Upper lobe of right lung (tissue), 1 donor: Measurements from ENCODE around the gene GALNT9. TPM values are rescaled to one million over a fixed set of nuclear protein-coding genes. Genes with fewer than 3 reads are reported as not detected.

ENCODE experiments used
- ATAC-seq: fragments of 200-7000 bp; cut with Tn5 transposase; one replicate; pipeline ENCODE4 v1.9.1; 2020; ENCODE audit warnings: mild to moderate bottlenecking, moderate library complexity
- DNase-seq: peaks from one replicate; pipeline ENCODE4 v3.0.0-alpha.2; 2020
- H3K27ac ChIP-seq: fragments of 200-600 bp; one replicate; pipeline ENCODE4 v1.8.0; 2022
- H3K27me3 ChIP-seq: fragments of 200-600 bp; one replicate; pipeline ENCODE4 v1.8.0; 2022; ENCODE audit warnings: mild to moderate bottlenecking
- H3K36me3 ChIP-seq: fragments of 200-600 bp; one replicate; pipeline ENCODE4 v1.8.0; 2022
- H3K4me1 ChIP-seq: fragments of 200-600 bp; one replicate; pipeline ENCODE4 v1.8.0; 2022
- H3K4me3 ChIP-seq: fragments of 200-600 bp; one replicate; pipeline ENCODE4 v1.8.0; 2022; ENCODE audit warnings: mild to moderate bottlenecking
- H3K9me3 ChIP-seq: fragments of 200-600 bp; one replicate; pipeline ENCODE4 v1.8.0; 2022
- intact Hi-C: fragments of 100-400 bp; cut with DNase I; formaldehyde crosslinking; loops from one replicate; pipeline ENCODE4 v1.11.0; 2022
- total RNA-seq: library from RNA; stranded (reverse); fragmentation: NEBNext Ultra II Directional; extraction: Animal tissue kit (Norgen Biotek cat#: 25700); gene quantifications from one replicate; pipeline ENCODE4 v1.2.1, GENCODE V29; 2021
- TF ChIP-seq, protein P1 (sequence below): fragments of 200-600 bp; IDR thresholded peaks from one replicate; pipeline ENCODE4 v1.8.0; 2022; ENCODE audit warnings: antibody characterized with exemption
- donor health status: DM: no; HTN: yes; CAD: no; lungs with severe emphysema.

The GALNT9 gene
- total RNA-seq, 1 donor from 2014 or later: 1.6 TPM

DNA sequence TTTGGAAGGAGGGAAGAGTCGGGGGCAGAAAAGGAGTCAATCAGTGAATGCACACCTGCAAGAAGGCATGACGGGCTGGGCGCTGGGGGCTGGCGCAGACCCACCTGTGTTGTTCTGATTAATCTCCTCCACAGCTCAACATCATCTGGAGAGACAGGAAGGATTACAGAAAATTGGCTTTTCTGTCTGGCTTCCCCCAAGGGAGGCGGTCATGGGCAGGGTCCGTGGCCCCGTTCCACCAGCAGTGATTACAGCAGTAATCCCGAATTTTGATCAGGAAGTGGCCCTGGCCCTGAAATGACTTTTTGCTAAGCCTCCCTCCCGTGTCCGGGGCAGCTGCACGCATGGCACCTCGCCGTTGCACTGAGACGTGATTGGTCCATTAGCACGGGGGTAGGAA is 24.4 kb upstream of the GALNT9 start:
- Histone ChIP-seq H3K4me3 (no peak overlapping the region), H3K36me3 (no peaks in the 10 kb centered on the region), H3K27ac (no peak overlapping the region), H3K9me3 (no peaks in the 10 kb centered on the region), H3K27me3 (peaks cover 28% of the 10 kb centered on the region), H3K4me1 (no peaks in the 10 kb centered on the region)
- DNase-seq: no peak
- TF ChIP-seq, protein P1, sequence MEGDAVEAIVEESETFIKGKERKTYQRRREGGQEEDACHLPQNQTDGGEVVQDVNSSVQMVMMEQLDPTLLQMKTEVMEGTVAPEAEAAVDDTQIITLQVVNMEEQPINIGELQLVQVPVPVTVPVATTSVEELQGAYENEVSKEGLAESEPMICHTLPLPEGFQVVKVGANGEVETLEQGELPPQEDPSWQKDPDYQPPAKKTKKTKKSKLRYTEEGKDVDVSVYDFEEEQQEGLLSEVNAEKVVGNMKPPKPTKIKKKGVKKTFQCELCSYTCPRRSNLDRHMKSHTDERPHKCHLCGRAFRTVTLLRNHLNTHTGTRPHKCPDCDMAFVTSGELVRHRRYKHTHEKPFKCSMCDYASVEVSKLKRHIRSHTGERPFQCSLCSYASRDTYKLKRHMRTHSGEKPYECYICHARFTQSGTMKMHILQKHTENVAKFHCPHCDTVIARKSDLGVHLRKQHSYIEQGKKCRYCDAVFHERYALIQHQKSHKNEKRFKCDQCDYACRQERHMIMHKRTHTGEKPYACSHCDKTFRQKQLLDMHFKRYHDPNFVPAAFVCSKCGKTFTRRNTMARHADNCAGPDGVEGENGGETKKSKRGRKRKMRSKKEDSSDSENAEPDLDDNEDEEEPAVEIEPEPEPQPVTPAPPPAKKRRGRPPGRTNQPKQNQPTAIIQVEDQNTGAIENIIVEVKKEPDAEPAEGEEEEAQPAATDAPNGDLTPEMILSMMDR: no peak
- ATAC-seq: no peak
- intact Hi-C loops: no loop called here

GRCh38 chr12:132352896-132353800 is 23.8 kb upstream of the GALNT9 start:
- Histone ChIP-seq H3K27ac (no peak overlapping the region), H3K36me3 (no peaks in the 10 kb centered on the region), H3K4me1 (no peaks in the 10 kb centered on the region), H3K27me3 (peaks cover 28% of the 10 kb centered on the region), H3K4me3 (no peak overlapping the region), H3K9me3 (no peaks in the 10 kb centered on the region)
- DNase-seq (no peak), ATAC-seq (no peak)
- TF ChIP-seq, protein P1: no peak
- intact Hi-C loops: no loop called here

DNA sequence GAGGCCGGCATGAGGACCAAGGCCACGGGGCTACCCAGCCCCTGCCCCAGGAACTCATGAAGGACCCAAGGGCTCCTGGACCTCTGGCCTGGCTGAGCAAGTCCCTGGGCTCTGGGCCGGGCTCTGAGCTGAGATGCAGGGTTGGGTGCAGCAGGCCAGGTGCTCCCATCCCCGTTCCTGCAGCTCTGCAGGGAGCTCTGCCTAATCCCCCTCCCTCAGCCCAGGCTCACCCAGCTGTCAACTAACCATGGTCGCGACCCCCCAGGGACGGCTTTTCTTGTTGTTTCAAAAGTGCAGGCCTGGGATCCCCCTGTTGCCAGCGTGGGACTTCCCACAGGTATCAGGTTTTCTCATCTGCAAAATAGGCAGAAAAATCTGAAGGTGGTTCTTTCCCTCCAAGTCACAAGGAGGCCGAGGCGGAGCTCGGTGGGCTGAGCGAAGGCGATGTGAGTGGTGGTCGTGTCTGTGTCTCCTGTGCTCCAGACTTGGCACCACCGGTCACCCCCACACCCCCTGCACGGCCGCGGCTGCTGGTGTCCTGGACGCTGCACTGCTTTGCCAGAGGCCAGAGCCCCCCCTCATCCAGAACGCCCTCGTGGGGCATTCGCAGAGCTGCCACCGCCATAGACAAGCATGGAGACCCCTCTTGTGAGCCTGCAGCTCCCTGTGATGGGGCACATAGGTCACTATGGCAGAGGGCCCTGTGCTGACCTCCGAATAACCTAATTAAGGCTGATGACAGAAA is 22.5 kb upstream of the GALNT9 start:
- no peak overlapping the region for H3K4me3 ChIP-seq
- no peaks in the 10 kb centered on the region for H3K9me3 ChIP-seq
- H3K36me3 ChIP-seq: no peaks in the 10 kb centered on the region
- H3K27ac ChIP-seq: no peak overlapping the region
- H3K4me1 ChIP-seq: no peaks in the 10 kb centered on the region
- no peak for ATAC-seq
- peaks cover 28% of the 10 kb centered on the region for H3K27me3 ChIP-seq
- TF ChIP-seq, protein P1: no peak
- intact Hi-C loops: no loop called here
- DNase-seq: no peak

DNA sequence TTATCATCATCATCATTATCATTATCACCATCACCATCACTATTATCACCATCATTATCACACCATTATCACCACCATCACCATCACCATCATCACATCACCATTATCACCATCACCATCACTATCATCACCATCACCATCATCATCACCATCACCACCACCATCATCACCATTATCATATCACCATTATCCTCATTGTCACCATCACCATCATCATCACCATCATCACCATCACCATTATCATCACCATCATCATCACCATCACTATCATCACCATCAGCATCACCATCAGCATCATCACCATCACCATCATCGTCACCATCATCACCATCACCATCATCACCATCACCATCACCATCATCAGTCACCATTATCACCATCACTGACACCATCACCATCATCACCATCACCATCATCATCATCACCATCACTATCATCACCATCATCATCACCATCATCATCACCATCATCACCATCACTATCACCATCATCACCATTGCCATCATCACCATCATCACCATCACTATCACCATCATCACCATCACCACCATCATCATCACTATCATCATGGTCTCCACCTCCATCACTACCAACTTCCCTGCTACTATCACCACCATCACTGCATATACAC is 20.2 kb upstream of the GALNT9 start:
- Histone ChIP-seq H3K36me3 (no peaks in the 10 kb centered on the region), H3K4me1 (no peaks in the 10 kb centered on the region), H3K9me3 (no peaks in the 10 kb centered on the region), H3K27me3 (peaks cover 31% of the 10 kb centered on the region), H3K27ac (no peak overlapping the region), H3K4me3 (no peak overlapping the region)
- no peak for DNase-seq
- TF ChIP-seq, protein P1: no peak
- intact Hi-C loops: no loop called here
- ATAC-seq: no peak

DNA sequence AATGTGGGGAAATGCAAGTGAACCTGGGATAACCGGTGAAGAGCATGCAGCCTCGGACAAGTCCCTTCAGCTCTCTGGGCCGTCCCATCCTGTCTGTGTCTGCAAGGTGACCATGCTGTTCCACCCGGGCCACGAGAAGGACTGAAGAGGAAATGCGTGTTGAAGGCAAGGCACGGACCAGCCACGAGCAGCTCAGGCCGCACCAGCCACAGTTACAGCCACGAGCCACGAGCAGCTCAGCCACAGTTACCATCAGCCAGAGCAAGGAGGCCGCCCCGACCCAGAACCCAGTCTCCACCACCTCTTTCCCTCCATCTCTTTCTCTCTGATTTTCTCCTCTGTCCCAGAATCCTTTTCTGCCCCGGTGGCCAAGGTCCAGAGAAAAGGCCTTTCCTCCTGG is 18.8 kb upstream of the GALNT9 start:
- H3K27me3 ChIP-seq: peaks cover 22% of the 10 kb centered on the region
- no peak overlapping the region for H3K4me3 ChIP-seq
- H3K27ac ChIP-seq: no peak overlapping the region
- DNase-seq (no peak), ATAC-seq (no peak)
- no peaks in the 10 kb centered on the region for H3K36me3 ChIP-seq
- H3K9me3 ChIP-seq: no peaks in the 10 kb centered on the region
- intact Hi-C loops: no loop called here
- TF ChIP-seq, protein P1: no peak
- no peaks in the 10 kb centered on the region for H3K4me1 ChIP-seq
